Activated CD4-positive, CD25-positive, alpha-beta regulatory T cell (primary cell): Measurements from ENCODE around the gene ZNF611.
"Not testable (repeated sequence)": the region's sequence is repeated elsewhere in the genome, so short reads cannot be mapped to it uniquely, and the experiment has no call there.

ENCODE experiments used
- DNase-seq, 4 experiments: peaks; one replicate each; lab custom pipeline; 2025; lab: John Stamatoyannopoulos, UW

ZNF611 gene

DNA sequence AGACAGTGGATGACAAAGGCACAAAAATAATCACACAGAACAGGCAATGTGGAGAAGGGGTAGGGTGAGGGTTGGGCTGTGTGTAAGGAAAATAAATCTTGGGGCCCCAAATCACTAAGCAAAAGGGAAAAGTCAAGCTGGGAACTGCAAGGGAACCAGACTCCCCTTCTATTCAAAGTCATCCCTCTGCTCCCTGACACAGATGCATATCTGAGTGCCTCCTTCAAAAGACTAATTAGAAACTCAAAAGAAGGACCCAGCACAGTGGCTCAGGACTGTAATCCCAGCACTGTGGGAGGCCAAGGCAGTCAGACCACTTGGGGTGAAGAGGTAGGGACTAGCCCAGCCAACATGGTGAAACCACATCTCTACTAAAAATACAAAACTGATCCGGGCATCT lies 18.3 kb downstream of the ZNF611 start:
- no peak for DNase-seq

DNA sequence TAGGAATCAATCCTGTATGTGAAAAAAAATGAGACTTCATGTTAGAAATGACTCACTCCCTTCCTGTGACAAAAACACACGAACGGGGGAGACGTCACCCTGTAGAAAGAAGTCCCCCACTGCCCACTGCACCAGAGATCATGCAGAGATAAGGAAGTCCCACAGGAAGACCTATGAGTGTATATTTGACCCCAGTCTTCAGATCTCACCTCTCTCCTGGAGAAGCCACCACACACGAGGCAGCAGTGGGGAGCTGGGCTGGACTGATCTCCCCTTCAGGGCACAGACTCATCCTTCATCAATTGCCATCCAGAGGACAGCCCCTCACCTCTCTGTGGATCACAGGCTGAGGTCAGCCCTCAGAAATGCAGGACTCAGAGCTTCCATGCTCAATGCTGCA lies 18.9 kb downstream of the ZNF611 start:
- not testable (repeated sequence) for DNase-seq

- not testable (repeated sequence) for DNase-seq
Observed at GRCh38 chr19:52715330-52715729, 19.5 kb downstream of the ZNF611 start.

- DNase-seq = not testable (repeated sequence)
Observed at GRCh38 chr19:52713051-52713450, 21.8 kb downstream of the ZNF611 start.

GRCh38 chr19:52711661-52712060 lies 23.2 kb downstream of the ZNF611 start:
- DNase-seq = not testable (repeated sequence)

- no peak for DNase-seq
Observed at GRCh38 chr19:52710538-52710937, 24.3 kb downstream of the ZNF611 start.

- not testable (repeated sequence) for DNase-seq
Observed at GRCh38 chr19:52705615-52706014, 29.2 kb downstream of the ZNF611 start.

GRCh38 chr19:52703917-52704316 lies 30.9 kb downstream of the ZNF611 start:
- no peak for DNase-seq

GRCh38 chr19:52700673-52701072 lies 34.2 kb downstream of the ZNF611 start:
- DNase-seq = no peak

GRCh38 chr19:52699555-52699954 lies 35.3 kb downstream of the ZNF611 start:
- DNase-seq = not testable (repeated sequence)

DNA sequence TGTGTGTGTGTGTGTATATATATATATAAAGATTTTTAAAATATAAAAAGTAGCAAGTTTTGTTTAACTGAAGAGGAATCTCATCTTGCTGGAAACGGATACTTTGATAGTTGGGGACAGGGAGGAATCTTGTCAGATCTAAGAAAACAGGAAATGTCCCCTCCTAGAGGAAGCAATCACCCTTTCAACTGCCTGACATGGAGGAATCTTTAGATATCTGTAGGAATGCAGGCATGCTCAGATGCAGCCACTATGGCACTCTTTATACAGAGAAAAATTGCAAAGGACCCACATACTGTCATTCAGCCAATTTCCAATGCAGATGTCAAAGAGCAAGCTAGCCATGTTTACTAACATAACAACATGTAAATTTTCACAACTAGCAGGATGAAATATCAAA lies 38.8 kb downstream of the ZNF611 start:
- no peak for DNase-seq

DNA sequence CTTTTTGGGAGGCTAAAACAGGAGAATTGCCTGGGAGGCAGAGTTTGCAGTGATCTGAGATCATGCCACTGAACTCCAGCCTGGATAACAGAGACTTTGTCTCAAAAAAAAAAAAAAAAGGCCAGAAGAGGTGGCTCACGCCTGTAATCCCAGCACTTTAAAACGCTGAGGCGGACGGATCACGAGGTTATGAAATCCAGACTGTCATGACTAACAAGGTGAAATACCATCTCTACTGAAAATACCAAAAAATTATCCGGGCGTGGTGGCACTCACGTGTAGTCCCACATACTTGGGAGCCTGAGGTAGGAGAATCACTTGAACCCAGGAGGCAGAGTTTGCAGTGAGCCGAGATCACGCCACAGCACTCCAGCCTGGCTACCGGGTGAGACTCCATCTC lies 39.9 kb downstream of the ZNF611 start:
- DNase-seq = no peak

DNA sequence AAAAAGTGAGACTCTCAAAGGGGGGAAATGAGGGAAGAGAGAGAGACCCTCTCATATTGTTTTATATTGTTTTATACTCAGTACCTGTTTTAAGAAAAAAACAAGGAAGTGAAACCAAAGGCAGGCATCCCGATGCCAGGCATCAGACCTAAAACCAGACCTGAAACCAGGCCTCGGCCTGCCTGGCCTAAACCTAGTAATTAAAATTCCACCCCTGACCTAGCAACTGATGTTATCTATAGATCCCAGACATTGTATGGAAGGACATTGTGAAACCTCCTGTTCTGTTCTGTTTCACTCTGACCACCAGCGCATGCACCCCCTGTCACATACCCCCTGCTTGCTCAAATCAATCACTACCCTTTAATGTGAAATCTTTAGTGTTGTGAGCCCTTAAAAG lies 40.6 kb downstream of the ZNF611 start:
- DNase-seq = not testable (repeated sequence)

GRCh38 chr19:52692431-52693008 lies 42.3 kb downstream of the ZNF611 start:
- DNase-seq = no peak

GRCh38 chr19:52691737-52692136 lies 43.1 kb downstream of the ZNF611 start:
- no peak for DNase-seq

GRCh38 chr19:52691215-52691610 lies 43.6 kb downstream of the ZNF611 start:
- no peak for DNase-seq

DNA sequence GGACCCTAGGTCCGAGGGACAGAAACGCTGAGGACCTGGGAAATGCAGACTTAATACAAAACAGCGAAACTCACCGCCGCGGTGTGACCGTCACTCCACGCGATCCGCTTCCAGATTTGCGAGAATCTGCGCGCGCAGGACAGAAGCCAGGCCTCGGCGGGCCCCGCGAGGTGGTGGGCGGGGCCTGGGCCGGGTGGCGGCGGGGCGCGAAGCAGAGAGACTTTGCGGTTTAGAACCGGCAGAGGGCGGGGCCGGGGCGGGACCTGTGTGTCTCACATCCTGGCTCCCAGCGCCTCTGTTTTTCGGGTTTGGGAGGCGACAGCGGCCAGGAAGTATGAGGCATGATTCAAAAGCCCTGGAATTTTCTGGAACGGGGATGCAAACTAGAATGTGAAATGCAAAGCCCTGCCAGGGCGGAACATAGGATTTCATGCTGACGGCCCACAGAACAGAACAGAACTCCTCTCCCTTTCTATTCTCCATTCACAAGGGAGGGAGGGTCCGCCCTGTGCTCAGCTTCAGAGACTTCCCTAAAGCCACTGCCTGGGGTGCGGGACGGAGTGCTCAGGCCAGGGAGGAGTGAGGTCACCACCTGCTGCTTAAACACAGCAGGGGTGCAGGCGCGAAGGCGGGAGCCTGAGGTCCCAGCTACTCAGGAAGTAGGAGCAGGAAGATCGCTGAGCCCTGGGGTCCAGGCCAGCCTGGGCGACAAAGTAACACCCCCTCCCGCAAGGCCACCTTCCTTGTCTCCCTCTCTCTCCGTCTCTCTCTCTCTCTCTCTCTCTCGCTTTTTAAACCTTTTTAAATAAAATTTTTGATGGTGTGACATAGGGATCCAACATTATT lies 44.3 kb downstream of the ZNF611 start:
- DNase-seq = peak; percentile 62 to 90 (median 86)

GRCh38 chr19:52689843-52690368 lies 44.9 kb downstream of the ZNF611 start:
- DNase-seq = peak in 3 of 4 experiments; percentile 1 to 16 (median 5)

GRCh38 chr19:52688925-52689796 lies 45.7 kb downstream of the ZNF611 start:
- DNase-seq = not testable (repeated sequence)

DNA sequence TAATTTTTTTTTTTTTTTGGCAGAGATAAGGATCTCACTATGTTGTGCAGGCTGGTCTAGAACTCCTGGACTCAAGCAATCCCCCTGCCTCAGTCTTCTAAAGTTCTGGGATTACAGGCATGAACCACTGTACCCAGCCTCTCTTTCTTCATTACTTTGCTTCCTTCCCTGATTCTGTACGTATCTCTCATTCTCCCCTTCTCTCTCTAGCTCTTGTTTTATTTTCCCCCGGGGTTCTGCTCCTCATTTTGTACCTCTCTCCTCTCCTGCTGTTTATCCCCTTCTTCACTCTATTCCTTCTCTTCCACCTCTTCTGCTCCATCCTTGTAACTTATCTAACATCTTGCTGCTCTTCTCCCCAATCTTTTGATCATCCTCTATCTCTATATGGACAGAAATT lies 46.5 kb downstream of the ZNF611 start:
- no peak for DNase-seq

GRCh38 chr19:52687684-52688083 lies 47.2 kb downstream of the ZNF611 start:
- DNase-seq = no peak

DNA sequence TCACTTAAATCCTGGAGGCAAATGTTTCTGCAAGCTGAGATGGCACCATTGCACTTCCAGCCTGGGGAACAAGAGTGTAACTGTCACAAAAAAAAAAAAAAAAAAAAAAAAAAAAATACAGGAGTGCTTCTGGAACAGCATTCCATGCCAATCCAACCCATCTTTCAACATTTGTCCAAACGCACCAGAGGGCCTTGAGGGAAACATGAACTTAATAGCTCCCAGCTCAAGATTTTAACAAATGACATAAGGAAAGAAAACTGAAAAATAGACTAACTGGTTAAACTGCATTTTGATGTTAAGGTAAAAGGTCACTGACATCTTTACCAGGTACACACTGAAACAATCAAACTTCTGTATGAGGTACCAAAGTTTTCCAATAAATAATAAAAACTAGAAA lies 49.0 kb downstream of the ZNF611 start:
- no peak for DNase-seq
